UCSD-AML1 (cell line): ENCODE measurements around the gene MEG3.
A peak's percentile ranks its signal among the peaks of the same experiment; 100 is the strongest.
"Not testable (repeated sequence)": the region's sequence is repeated elsewhere in the genome, so short reads cannot be mapped to it uniquely, and the experiment has no call there.

ENCODE experiments used
- DNase-seq: peaks from one replicate; lab custom pipeline; 2025; ENCODE audit not compliant: unreplicated experiment; lab: John Stamatoyannopoulos, UW

Gene MEG3

GRCh38 chr14:100788517-100788916 is 37.4 kb upstream of the MEG3 start:
- peak; percentile 33 for DNase-seq

DNA sequence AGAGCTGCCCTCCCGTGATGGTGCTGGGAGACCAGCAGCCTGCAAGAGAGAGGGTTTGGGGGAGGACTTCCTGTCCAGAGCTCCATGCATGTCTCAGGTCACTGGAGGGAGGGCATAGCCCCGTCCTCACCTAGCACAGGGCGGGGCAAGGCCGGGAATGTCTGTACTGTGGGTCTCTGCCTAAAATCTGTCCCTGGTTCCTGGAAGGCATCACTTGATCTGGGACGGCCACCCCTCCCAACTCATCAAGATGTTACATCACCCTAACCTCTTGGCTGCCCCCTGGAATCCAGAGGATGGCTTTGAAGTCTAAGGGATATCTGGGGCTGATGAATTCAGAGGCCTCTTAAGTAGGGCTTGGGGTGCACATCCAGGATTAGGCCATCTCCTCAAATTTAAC is 37.0 kb upstream of the MEG3 start:
- no peak for DNase-seq

- no peak for DNase-seq
These were observed 36.2 kb upstream of the MEG3 start for GRCh38 chr14:100789460-100790417.

DNA sequence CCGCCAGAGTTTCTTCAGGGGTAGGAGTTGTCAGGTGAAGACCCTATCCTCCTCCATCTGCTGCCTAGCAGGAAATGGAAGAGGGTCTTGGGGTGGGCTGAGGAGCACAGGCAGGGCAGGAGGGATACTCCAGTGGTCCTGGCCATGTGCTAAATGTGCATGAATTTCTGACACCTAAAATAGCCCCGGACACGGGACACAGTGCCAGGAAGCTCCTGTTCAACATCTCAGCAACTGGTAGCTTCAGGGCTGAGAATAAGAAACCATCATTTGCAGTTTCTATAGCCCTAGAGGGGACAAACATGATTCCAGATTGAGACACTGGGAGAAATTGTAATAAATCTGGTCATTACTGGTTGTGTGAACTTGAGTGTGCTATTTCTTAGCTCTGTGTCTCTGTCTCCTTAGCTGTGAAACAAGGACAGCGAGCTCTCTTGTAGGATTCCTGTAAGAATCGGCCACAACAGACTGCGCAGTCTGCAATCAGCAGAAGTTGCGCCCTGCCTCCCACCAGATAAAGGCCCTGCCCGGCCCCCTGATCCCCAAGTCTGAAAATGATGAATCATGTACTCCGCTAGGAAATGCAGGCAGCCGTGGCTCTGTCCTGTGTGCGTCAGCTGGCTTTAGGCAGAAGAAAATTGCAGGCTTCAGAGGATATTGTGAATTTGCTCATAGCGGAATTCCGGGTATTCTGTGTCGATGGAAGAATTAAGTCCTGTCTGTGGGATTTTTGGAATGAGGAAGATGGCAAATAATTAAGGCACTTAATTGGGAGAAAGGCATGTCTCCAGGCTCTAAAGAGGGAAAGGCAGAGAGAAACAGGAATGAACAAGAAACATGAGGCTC is 35.2 kb upstream of the MEG3 start:
- DNase-seq: no peak

DNA sequence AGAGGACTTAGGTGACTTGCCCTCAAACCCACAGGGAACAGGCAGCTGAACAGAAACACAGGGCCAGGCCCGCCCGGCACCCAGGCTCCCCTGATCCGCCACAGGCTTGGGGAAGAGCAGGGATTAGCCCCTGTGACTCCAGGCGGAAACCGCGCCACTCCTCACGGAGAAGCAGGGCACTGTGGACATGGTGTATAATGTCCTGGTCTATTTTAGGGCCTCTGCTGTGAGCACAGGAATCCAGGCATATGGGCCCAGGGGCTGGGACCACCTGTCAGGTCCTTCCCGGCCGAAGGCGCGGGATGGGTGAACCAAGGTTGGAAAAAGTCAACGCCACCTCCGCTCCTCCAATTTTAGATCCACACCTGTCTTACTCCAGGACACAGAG is 34.6 kb upstream of the MEG3 start:
- DNase-seq: no peak

DNA sequence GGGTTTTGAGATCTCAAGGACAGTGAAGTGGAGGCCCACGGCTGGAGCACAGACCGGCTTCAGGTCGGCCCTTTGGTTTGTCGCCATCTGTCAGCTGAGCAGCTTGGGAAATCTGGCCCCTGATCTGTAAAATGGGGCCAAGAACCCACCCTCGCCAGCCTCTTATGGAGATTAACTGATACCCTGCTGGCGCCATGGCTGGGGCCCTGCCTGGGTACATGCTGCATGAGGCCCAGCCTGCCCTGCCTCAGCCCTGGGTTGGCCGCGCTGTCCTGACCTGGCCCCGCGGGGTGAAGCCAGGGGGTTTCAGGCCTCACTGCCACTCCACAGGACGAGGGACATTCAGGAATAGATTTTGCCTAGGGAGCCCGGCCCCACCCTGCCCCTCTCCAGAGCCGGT is 33.9 kb upstream of the MEG3 start:
- no peak for DNase-seq

- DNase-seq: no peak
These were observed 29.0 kb upstream of the MEG3 start for GRCh38 chr14:100796946-100797345.

GRCh38 chr14:100800041-100800440 is 25.9 kb upstream of the MEG3 start:
- DNase-seq: no peak

DNA sequence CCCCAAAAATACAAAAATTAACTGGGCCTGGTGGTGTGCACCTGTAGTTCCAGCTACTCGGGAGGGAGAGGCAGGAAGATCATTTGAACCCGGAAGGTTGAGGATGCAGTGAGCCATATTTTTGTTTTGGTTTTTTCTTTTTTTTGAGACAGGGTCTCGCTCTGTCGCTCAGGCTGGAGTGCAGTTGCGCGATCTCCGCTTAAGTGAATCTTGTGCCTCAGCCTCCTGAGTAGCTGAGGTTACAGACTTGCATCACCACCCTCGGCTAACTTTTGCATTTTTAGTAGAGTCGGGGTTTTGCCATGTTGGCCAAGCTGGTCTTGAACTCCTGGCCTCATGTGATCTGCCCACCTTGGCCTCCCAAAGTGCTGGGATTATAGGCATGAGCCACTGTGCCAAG is 24.5 kb upstream of the MEG3 start:
- DNase-seq: not testable (repeated sequence)

GRCh38 chr14:100802179-100802578 is 23.7 kb upstream of the MEG3 start:
- DNase-seq: no peak

GRCh38 chr14:100802766-100803165 is 23.2 kb upstream of the MEG3 start:
- DNase-seq: no peak

DNA sequence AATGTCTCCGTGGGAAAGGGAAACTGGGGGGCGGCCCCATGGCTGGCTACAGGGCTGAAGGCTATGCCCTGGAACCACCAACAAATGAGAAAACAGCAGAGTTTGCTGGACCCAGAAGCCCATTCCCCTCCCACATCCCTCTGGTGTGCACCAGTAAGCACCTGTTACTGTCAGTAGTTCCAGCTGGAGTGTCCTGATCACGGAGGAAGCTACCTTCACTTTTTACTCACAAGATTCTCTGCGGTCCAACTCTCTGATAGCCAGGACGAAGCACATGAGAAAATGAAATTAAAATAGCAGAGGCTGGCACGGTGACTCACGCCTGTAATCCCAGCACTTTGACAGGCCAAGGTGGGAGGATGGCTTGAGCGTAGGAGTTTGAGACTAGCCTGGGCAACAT is 22.7 kb upstream of the MEG3 start:
- DNase-seq: no peak

DNA sequence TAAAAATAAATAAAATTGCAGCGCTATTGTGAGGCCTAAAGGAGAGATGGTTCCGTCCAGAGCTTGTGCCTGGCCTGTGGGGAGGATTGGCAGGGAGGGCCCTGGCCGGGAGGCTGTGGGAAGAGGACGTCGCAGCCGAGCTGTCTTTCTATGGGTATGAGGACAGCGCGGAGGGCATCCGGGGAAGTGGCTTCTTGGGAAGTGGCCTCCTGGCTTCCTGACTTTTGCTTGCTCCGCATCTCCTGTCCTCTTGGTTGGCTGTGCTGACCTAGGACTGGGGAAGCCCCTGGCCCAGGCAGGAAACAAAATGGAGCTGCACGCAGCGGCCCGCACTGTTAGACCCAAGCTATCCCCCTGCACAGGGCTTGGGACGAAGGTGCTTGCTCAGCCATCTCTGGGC is 22.2 kb upstream of the MEG3 start:
- no peak for DNase-seq

- DNase-seq: no peak
These were observed 21.8 kb upstream of the MEG3 start for GRCh38 chr14:100804138-100804537.

DNA sequence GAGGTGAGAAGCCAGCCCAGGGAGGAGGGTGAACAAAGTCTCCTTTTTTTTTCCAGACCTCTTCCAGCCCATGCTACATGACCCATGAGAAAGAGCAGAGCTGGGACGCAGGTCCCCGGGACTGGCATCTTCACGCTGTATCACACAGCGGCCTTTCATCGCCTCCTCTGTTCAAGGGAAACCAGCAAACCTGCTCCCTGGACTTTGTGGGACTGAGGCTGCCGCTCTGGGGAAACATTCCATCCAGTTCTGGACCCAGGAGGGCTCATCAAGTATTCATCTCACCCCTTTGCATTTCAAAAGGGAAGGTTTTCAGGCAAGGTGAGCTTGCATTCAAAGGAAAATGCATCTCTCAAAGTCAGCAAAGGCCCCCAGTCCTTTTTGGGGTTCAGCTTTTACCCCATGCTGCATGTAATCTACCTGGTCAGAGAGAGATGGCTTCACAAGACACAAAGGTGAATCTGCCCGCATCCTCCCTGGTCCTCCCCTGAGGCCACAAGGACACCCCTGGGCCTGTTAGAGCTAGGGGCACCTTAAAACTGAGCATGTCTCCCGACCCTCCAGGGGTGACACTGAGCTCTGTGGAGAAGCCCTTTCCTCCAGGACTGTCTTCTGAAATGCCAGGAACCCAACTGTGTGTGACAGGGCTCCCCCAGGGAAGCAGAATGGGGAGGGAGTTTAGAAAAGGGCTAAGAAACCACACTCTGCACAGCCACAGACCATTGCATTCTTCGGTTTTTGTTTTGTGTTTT is 21.2 kb upstream of the MEG3 start:
- DNase-seq: no peak

DNA sequence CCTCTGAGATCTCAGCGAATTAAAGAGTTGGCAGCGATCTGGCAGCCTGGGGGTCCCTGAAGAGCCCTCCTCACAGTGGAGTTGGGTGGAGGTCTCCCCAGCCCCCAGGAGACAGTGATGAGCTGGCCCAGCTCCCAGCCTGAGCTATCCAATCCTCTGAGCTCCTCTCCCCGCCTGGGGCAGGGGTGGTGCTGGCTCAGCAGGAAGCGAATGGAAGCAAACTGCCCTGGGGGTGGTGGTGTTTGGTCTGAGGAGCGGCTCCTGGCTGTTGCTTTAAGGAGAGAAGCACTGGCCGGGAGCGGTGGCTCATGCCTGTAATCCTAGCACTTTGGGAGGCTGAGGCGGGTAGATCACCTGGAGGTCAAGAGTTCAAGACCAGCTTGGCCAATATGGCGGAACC is 19.5 kb upstream of the MEG3 start:
- DNase-seq: no peak

DNA sequence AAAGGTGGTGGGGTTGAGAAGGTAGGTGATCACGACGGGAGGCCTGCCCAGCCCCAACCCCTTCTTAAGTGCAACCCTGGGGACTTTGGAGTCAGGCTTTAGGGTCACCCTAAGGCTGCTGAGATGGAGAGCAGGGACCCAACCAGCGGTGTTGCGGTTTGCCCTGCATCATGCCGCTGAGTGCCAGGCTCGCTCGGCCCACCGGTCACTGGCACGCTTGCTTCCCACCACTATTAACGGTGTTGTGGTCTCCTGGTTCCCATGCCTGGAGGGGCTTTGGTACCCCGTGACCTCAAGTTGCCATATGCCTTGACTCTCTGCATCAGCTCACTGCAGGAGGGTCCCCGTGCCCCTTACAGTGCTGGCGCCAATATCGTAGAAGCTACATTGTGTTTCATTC is 18.4 kb upstream of the MEG3 start:
- no peak for DNase-seq

DNA sequence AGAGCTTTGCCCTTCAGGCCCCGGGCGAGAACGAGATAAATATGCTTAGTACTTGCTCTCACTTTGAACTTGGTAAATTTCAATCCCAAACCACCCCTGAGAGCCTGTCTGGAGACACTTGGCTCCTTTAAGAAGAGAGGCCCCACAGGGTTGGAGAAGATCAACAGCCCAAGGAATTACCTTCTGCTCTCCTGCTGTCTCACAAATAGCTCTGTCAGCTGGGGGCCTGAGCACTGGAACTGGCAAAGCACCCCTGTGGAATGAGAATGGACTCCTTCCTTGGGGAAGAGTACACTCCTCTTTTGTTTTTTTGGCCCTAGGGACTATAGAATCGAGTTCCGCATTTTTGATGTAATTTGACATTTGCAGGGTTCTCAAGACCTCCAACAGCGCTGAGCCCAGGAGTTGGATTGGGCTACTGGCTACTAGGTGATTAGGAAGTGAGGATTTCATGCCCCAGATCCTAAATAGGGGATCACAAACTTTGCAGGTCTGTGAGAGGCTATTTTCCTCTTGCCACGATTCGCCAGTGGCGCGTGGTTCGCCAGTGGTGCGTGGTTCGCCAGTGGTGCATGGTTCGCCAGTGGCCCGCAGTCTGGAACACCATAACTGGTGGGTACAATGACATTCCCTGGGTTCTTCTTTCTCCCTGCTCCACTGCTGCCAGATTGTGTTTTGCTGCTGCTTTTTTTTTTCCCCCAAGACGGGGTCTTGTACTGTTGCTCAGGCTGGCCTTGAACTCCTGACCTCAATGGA is 17.8 kb upstream of the MEG3 start:
- DNase-seq: no peak

DNA sequence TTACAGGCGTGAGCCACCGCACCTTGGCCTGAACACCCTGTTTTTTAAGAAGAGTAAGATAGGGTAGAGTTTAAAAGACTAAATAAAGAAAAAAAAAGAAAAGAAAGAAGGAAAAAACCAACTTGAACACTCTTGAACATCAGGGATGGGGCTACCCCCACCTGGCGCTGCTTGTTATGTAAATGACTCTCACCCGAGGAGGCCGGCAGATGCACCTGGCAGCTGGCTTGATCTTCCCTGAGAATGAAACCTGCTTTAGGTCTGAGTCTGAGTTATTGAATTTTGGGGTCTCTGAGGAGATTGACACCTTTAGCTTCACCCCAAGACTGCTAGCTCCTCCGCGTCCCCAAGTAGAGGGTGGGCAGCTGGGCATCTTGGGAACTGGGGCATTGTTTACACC is 15.5 kb upstream of the MEG3 start:
- DNase-seq: no peak

GRCh38 chr14:100810861-100811461 is 15.0 kb upstream of the MEG3 start:
- DNase-seq: no peak
